Parathyroid adenoma (tissue), 2 donors: ENCODE data around the gene ANAPC2.
A peak's percentile ranks its signal among the peaks of the same experiment; 100 is the strongest.

Source experiments
- H2AFZ ChIP-seq: fragments of 300-600 bp; sonication (generic); one replicate; pipeline ENCODE4 v1.7.0; 2017; ENCODE audit warnings: antibody characterized with exemption, mild to moderate bottlenecking
- H3K27ac ChIP-seq: fragments of 300-600 bp; sonication (generic); one replicate; pipeline ENCODE4 v1.7.0; 2017
- H3K27me3 ChIP-seq: fragments of 300-600 bp; sonication (generic); one replicate; pipeline ENCODE4 v1.7.0; 2017; ENCODE audit warnings: low read length; ENCODE audit not compliant: control insufficient read depth, insufficient read depth
- H3K36me3 ChIP-seq: fragments of 300-600 bp; sonication (generic); one replicate; pipeline ENCODE4 v1.7.0; 2017; ENCODE audit warnings: low read length; ENCODE audit not compliant: control insufficient read depth, insufficient read depth
- H3K4me1 ChIP-seq: fragments of 300-600 bp; sonication (generic); one replicate; pipeline ENCODE4 v1.7.0; 2017; ENCODE audit warnings: control low read depth
- H3K4me2 ChIP-seq: fragments of 300-600 bp; sonication (generic); one replicate; pipeline ENCODE4 v1.7.0; 2017; ENCODE audit warnings: low read length
- H3K4me3 ChIP-seq: fragments of 300-600 bp; sonication (generic); one replicate; pipeline ENCODE4 v1.7.0; 2017; ENCODE audit warnings: low read depth, low read length
- H3K79me2 ChIP-seq: fragments of 300-600 bp; sonication (generic); one replicate; pipeline ENCODE4 v1.7.0; 2017; ENCODE audit warnings: control low read depth
- H3K9ac ChIP-seq: fragments of 300-600 bp; sonication (generic); one replicate; pipeline ENCODE4 v1.7.0; 2017; ENCODE audit warnings: mild to moderate bottlenecking
- H3K9me3 ChIP-seq: fragments of 300-600 bp; sonication (generic); one replicate; pipeline ENCODE4 v1.7.0; 2017; ENCODE audit warnings: low read length; ENCODE audit not compliant: control insufficient read depth
- TF ChIP-seq, protein P1 (sequence below): fragments of 300-600 bp; sonication (generic); IDR thresholded peaks from one replicate; pipeline ENCODE4 v1.7.0; 2017; ENCODE audit warnings: antibody characterized with exemption, mild to moderate bottlenecking
- donor health status: primary hyperparathyroidism.

The ANAPC2 gene

DNA sequence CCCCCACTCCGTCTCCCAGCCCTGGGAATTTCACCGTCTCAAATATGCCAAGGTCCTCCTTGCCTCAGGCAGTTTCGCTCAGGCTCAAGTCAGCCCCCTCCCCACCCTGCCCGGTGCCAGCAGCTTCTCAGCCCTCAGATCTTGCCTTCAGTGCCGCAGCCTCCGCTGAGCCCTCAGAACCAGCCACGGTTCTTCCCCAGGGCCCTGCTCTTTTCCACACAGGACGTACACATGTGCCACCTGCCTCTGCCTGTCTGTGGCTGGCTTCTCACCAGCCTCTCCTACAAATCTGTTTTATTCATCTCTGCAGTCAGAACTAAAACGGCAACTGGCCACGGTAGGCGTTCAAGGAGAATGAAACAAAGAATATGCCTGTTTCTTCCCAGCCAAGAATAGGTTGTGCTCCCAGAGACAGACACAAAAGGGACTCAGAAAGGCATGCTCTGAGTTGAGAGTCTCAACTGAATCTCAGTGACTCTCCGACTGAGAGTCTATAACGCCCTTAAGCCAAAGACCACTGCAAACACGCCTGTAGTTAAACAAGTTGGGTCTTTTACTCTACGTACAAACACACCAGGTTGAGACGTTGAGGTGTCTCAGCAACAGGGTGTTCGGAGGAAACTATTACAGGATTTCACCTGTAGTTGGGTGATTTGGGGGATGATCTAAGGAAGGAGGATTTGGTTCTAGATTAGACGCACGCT lies 60.0 kb downstream of the ANAPC2 start:
- Histone ChIP-seq H3K27me3 (no peaks in the 10 kb centered on the region), H3K4me1 (no peaks in the 10 kb centered on the region), H3K36me3 (no peaks in the 10 kb centered on the region), H3K9me3 (no peaks in the 10 kb centered on the region), H2AFZ (no peak overlapping the region), H3K27ac (no peak overlapping the region), H3K4me2 (peak overlapping the region; percentile 67), H3K9ac (no peak overlapping the region), H3K79me2 (no peaks in the 10 kb centered on the region), H3K4me3 (peak overlapping the region; percentile 79)
- TF ChIP-seq, protein P1, sequence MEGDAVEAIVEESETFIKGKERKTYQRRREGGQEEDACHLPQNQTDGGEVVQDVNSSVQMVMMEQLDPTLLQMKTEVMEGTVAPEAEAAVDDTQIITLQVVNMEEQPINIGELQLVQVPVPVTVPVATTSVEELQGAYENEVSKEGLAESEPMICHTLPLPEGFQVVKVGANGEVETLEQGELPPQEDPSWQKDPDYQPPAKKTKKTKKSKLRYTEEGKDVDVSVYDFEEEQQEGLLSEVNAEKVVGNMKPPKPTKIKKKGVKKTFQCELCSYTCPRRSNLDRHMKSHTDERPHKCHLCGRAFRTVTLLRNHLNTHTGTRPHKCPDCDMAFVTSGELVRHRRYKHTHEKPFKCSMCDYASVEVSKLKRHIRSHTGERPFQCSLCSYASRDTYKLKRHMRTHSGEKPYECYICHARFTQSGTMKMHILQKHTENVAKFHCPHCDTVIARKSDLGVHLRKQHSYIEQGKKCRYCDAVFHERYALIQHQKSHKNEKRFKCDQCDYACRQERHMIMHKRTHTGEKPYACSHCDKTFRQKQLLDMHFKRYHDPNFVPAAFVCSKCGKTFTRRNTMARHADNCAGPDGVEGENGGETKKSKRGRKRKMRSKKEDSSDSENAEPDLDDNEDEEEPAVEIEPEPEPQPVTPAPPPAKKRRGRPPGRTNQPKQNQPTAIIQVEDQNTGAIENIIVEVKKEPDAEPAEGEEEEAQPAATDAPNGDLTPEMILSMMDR, result no peak

DNA sequence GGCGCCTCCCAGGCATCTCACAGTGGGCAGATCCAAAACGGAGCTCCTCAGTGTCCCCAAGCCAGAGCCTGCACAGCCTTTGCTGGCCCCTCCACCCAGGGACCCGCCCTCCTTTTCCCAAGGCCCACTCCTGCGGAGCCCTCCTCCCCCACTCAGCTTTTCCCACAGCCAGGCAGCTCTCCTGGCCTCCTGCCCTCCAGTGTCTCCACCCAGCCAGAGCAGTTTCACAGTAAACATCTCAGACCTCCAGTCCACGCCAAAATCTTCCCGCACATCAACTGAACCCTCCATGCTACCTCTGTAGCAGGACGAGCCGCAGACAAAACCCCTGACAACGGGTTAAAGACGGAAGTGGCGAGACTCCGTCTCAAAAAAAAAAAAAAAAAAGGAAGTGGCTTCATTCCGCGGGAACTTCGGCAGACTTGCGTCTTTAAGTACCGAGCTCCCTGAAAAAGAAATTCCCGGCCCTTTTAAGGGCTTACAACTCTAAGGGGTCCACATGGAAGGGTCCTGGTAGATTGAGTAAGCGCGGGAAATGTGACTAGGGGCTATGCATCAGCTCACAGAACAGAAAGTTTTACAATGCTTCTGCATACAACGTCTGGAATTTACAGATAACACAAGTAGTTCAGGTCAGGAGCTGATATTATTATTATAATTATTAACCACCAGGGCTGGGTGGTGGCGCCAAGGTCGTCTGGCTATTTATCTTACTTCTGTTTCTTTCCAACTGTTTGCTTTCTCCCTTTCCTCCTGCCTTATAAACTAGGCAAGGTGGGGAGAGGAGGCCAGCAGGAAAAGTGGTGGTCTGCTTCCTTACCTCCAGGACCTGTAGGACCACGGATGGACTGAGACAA lies 60.8 kb downstream of the ANAPC2 start:
- H3K9ac ChIP-seq, result no peak overlapping the region
- no peak overlapping the region for H2AFZ ChIP-seq
- no peaks in the 10 kb centered on the region for H3K36me3 ChIP-seq
- no peaks in the 10 kb centered on the region for H3K79me2 ChIP-seq
- H3K27me3 ChIP-seq, result no peaks in the 10 kb centered on the region
- peak overlapping the region; percentile 15 for H3K27ac ChIP-seq
- H3K4me1 ChIP-seq, result no peaks in the 10 kb centered on the region
- TF ChIP-seq, protein P1, result no peak
- H3K4me2 ChIP-seq, result no peak overlapping the region
- no peak overlapping the region for H3K4me3 ChIP-seq
- H3K9me3 ChIP-seq, result no peaks in the 10 kb centered on the region

DNA sequence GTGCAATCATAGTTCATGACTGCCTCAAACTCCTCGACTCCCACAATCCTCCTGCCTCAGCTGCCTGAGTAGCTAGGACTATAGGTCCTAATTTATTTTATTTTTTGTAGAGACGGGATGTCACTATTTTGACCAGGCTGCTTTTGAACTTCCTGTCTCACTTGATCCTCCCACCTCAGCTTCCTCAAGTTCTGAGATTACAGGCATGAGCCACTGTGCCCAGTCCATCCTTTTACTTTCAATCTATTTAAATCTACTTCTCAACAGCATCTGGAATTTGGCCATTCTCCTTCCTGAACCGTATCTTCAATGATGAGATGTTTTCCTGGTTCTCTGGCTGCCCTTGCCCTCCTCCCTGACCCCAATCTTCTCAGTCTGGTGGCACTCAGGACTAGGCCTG lies 61.6 kb downstream of the ANAPC2 start:
- peak overlapping the region; percentile 15 for H3K27ac ChIP-seq
- H3K9ac ChIP-seq, result no peak overlapping the region
- no peak overlapping the region for H3K4me3 ChIP-seq
- TF ChIP-seq, protein P1, result no peak
- no peaks in the 10 kb centered on the region for H3K4me1 ChIP-seq
- no peaks in the 10 kb centered on the region for H3K36me3 ChIP-seq
- no peak overlapping the region for H2AFZ ChIP-seq
- no peak overlapping the region for H3K4me2 ChIP-seq
- no peaks in the 10 kb centered on the region for H3K9me3 ChIP-seq
- no peaks in the 10 kb centered on the region for H3K79me2 ChIP-seq
- H3K27me3 ChIP-seq, result no peaks in the 10 kb centered on the region
